GM19193 (cell line): ENCODE results near the gene YES1.

Experiments
- POLR2A ChIP-seq: IDR thresholded peaks from 4 replicates; pipeline ENCODE4 v1.6.1; 2011; ENCODE audit not compliant: insufficient read depth, insufficient read length; ENCODE audit errors: extremely low read depth

YES1 gene

DNA sequence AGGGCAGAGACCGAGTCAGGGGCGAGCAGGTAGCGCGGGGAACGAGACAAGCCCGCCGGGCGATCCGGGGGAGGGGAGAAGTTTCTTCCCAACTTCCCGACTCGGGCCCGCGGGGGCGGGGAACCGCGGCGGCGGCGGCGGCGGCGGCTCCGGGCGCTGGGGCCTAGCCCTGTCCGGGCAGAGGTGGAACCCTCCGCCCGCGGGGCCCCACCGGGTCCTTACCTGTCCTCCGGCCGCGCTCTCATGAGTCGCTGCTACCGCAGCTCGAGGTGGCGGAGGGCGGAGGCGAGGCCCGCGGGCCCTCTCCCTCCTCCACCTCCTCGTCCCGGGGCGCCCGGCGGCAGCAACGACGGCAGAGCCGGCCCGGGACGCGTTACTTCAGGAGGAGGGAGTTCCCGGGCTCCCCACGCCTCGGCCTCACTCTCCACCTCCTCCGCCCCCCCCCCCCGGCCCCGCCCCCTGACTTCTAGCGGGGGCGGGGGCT lies at the start of gene YES1:
TSS of gene YES1 (minus strand) at position 351 of the 484 bp plus-strand sequence. CDS start 55,415 bp downstream, outside the sequence.
- peak; percentile 41 for TF ChIP-seq POLR2A

- TF ChIP-seq POLR2A = no peak
Measured at GRCh38 chr18:857986-858385, 45.9 kb upstream of the YES1 start.

- no peak for TF ChIP-seq POLR2A
Measured at GRCh38 chr18:853471-853870, 41.4 kb upstream of the YES1 start.

- no peak for TF ChIP-seq POLR2A
Measured at GRCh38 chr18:850960-851359, 38.9 kb upstream of the YES1 start.

DNA sequence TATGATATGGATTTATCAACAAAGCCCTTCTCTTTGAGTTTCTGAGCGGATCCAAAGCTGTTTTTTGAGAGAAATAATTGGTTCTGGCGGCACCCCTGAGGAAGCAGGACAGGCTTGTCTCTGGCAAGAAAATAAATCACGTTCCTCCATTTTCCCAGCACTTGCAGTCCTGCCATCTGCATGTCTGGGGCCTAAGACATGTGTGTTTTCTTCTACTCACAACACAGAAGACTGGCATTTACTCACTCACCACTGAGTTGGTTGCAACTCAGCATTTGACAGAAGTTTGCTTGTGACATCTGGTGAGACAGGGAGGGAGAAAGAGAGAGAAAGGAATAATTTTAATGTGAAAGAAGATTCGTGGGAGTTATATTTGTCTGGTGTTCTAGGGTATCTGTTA lies 37.0 kb upstream of the YES1 start:
- TF ChIP-seq POLR2A = no peak

GRCh38 chr18:848062-848861 lies 36.2 kb upstream of the YES1 start:
- no peak for TF ChIP-seq POLR2A

- TF ChIP-seq POLR2A = no peak
Measured at GRCh38 chr18:845152-845819, 33.2 kb upstream of the YES1 start.

- TF ChIP-seq POLR2A = no peak
Measured at GRCh38 chr18:841647-842370, 29.8 kb upstream of the YES1 start.

DNA sequence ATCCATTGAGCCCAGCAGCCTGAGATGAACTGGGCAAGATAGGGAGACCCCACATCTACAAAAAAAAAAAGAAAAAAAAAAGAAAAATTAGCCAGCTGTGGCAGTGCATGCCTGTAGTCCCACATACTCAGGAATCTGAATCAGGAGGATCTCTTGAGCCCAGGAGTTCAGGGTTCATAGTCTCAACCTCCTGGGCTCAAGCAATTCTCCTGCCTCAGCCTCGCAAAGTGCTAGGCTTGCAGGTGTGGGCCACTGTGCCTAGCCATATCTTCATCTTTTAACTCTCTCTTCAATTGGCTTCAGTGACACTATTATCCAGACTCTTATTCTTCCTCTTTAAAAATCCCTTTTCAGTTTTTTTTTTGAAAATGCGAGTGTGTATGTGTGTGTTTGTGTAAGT lies 28.5 kb upstream of the YES1 start:
- TF ChIP-seq POLR2A = no peak

- no peak for TF ChIP-seq POLR2A
Measured at GRCh38 chr18:840023-840408, 28.0 kb upstream of the YES1 start.

GRCh38 chr18:839224-840022 lies 27.4 kb upstream of the YES1 start:
- TF ChIP-seq POLR2A = no peak

DNA sequence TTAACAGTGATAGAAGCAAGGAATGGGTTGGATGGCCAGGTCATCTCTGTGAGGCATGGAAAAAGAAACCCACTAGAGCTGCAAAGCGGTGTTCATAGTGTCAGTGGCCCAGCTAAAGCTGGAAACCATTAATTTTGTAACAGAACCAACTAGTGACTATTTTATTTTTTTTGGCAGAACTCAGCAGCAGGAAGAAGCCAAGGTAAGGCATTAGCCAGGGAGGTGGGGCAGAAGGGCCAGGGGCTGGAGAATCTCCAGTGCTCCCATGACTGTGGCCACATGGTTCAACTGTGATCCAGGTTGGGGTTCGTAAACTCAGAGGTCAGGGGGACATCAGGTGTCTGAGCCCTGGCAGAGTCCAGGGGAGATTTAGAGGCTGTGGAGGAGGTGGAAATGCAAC lies 25.9 kb upstream of the YES1 start:
- no peak for TF ChIP-seq POLR2A

GRCh38 chr18:834082-834720 lies 22.2 kb upstream of the YES1 start:
- no peak for TF ChIP-seq POLR2A

DNA sequence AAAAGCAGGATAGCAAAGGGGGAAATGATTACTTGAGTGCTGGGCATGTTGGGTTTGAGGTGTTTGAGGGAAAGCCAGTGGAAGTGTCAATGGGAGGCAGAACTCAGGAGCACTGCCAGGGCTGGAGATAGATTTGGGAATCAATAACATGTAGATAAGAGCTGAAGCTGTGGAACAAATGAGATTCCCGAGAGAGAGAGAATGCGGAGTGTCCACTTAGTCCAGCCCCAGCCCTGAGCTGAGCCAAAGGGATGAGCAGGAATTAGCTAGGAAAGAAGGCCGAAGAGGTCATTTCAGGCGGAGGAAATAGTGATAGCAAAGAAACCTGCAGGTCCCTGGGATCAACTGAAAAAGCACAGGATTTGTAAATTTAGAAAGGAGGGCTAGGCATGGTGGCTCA lies 21.2 kb upstream of the YES1 start:
- TF ChIP-seq POLR2A = no peak
